SU-DHL-6 (cell line): ENCODE data around the gene FCRL5.

Experiments used
- CTCF ChIP-seq: fragments of 200-600 bp; sonication (generic); IDR thresholded peaks from one replicate; pipeline ENCODE4 v1.5.1; 2017; ENCODE audit warnings: antibody characterized with exemption, mild to moderate bottlenecking, low read length, moderate library complexity; ENCODE audit not compliant: insufficient read depth, poor library complexity, severe bottlenecking
- EZH2phosphoT487 ChIP-seq: fragments of 200-600 bp; sonication (generic), shearing (Covaris generic); conservative IDR thresholded peaks from 2 replicates; pipeline ENCODE4 v1.6.1; 2018; ENCODE audit warnings: mild to moderate bottlenecking, antibody characterized with exemption, low read length, moderate library complexity, mixed read lengths

- no peak for TF ChIP-seq CTCF
- TF ChIP-seq EZH2phosphoT487 = no peak
These were observed 67.7 kb downstream of the FCRL5 start for GRCh38 chr1:157484573-157484972.
